ENCODE data around the gene OR4C5. TPM values are rescaled to one million over a fixed set of nuclear protein-coding genes. Genes with fewer than 3 reads are reported as not detected.
"Not testable (repeated sequence)": the region's sequence is repeated elsewhere in the genome, so short reads cannot be mapped to it uniquely, and the experiment has no call there.

The OR4C5 gene
- not detected for total RNA-seq

- H3K4me3 ChIP-seq, result no peak within 1 kb of the TSS
- no peaks in the 10 kb centered on the region for H3K4me1 ChIP-seq
- TF ChIP-seq POLR2AphosphoS5 (IDR thresholded peaks at IDR 0.05), result no peak
- no peak for TF ChIP-seq EP300 (IDR thresholded peaks at IDR 0.05)
- TF ChIP-seq POLR2A (IDR thresholded peaks at IDR 0.05), result no peak
- TF ChIP-seq CTCF (IDR thresholded peaks at IDR 0.05), result no peak
- H3K36me3 ChIP-seq, result no peaks in the 10 kb centered on the region
- no peak for DNase-seq (ENCODE audit: low spot score in 2 of 2)
- H3K9me3 ChIP-seq, result no peaks in the 10 kb centered on the region
- no peaks in the 10 kb centered on the region for H3K27me3 ChIP-seq
- 77% methylated on average over 2 of the region's 2 CpGs for WGBS
- H3K27ac ChIP-seq, result no peak within 1 kb of the TSS
Measured at GRCh38 chr11:48366365-48366764, at the start of gene OR4C5. Gene OR4C5, minus strand, starts transcription at chr11:48366465. Its CDS starts 0 bp downstream, at chr11:48366465.

- WGBS, result 55% methylated on average over 4 of the region's 4 CpGs
- no peak for DNase-seq (ENCODE audit: low spot score in 2 of 2)
- no peak overlapping the region for H3K4me3 ChIP-seq
- H3K27me3 ChIP-seq, result no peaks in the 10 kb centered on the region
- no peak overlapping the region for H3K27ac ChIP-seq
- no peak for TF ChIP-seq CTCF (IDR thresholded peaks at IDR 0.05)
- no peaks in the 10 kb centered on the region for H3K4me1 ChIP-seq
- H3K9me3 ChIP-seq, result peaks cover 34% of the 10 kb centered on the region
- no peaks in the 10 kb centered on the region for H3K36me3 ChIP-seq
Measured at GRCh38 chr11:48384670-48385069, 18.4 kb upstream of the OR4C5 start.

- H3K4me3 ChIP-seq; H3K4me1 ChIP-seq; H3K27me3 ChIP-seq; H3K36me3 ChIP-seq; H3K27ac ChIP-seq; DNase-seq (ENCODE audit: low spot score in 2 of 2): not testable (repeated sequence)
- peaks cover 34% of the 10 kb centered on the region for H3K9me3 ChIP-seq
- 68% methylated on average over 2 of the region's 2 CpGs for WGBS
Measured at GRCh38 chr11:48384151-48384550, 17.9 kb upstream of the OR4C5 start.

- H3K36me3 ChIP-seq; DNase-seq (ENCODE audit: low spot score in 2 of 2); H3K27ac ChIP-seq; H3K9me3 ChIP-seq; H3K4me1 ChIP-seq; H3K4me3 ChIP-seq; H3K27me3 ChIP-seq: not testable (repeated sequence)
- WGBS, result 56% methylated on average over 2 of the region's 2 CpGs
Measured at GRCh38 chr11:48361289-48361688, 5.0 kb downstream of the OR4C5 start.

GRCh38 chr11:48354677-48355076, 11.6 kb downstream of the OR4C5 start:
- no peaks in the 10 kb centered on the region for H3K27me3 ChIP-seq
- no peaks in the 10 kb centered on the region for H3K36me3 ChIP-seq
- peaks cover 4% of the 10 kb centered on the region for H3K9me3 ChIP-seq
- 100% methylated on average over 1 of the region's 1 CpG for WGBS
- H3K4me1 ChIP-seq, result no peaks in the 10 kb centered on the region
- TF ChIP-seq POLR2A (IDR thresholded peaks at IDR 0.05) (no peak), POLR2AphosphoS5 (IDR thresholded peaks at IDR 0.05) (no peak), EP300 (IDR thresholded peaks at IDR 0.05) (no peak), CTCF (IDR thresholded peaks at IDR 0.05) (no peak)
- H3K4me3 ChIP-seq, result no peak overlapping the region
- H3K27ac ChIP-seq, result no peak overlapping the region
- no peak for DNase-seq (ENCODE audit: low spot score in 2 of 2)

- H3K36me3 ChIP-seq, result no peaks in the 10 kb centered on the region
- no peak for TF ChIP-seq POLR2A (IDR thresholded peaks at IDR 0.05)
- TF ChIP-seq EP300 (IDR thresholded peaks at IDR 0.05), result no peak
- H3K4me1 ChIP-seq, result no peaks in the 10 kb centered on the region
- H3K27me3 ChIP-seq, result no peaks in the 10 kb centered on the region
- DNase-seq (ENCODE audit: low spot score in 2 of 2), result no peak
- no peak overlapping the region for H3K4me3 ChIP-seq
- peaks cover 4% of the 10 kb centered on the region for H3K9me3 ChIP-seq
- H3K27ac ChIP-seq, result no peak overlapping the region
- WGBS, result 94% methylated on average over 4 of the region's 4 CpGs
Measured at GRCh38 chr11:48354013-48354412, 12.3 kb downstream of the OR4C5 start.

GRCh38 chr11:48346286-48346685, 20.0 kb downstream of the OR4C5 start:
- H3K4me1 ChIP-seq; H3K4me3 ChIP-seq; H3K9me3 ChIP-seq; H3K36me3 ChIP-seq; H3K27me3 ChIP-seq; H3K27ac ChIP-seq; DNase-seq (ENCODE audit: low spot score in 2 of 2): not testable (repeated sequence)
- WGBS, result 88% methylated on average over 4 of the region's 5 CpGs

GRCh38 chr11:48342505-48342904, 23.8 kb downstream of the OR4C5 start:
- H3K27ac ChIP-seq; H3K4me1 ChIP-seq; H3K27me3 ChIP-seq; DNase-seq (ENCODE audit: low spot score in 2 of 2); H3K4me3 ChIP-seq; H3K9me3 ChIP-seq; H3K36me3 ChIP-seq: not testable (repeated sequence)
- WGBS, result 72% methylated on average over 2 of the region's 2 CpGs

Measured in suprapubic skin (tissue), 4 donors.